GM13977 (cell line): ENCODE data around the gene CCR4.

Experiments
- DNase-seq: peaks from one replicate; pipeline ENCODE4 v3.0.0; 2012; ENCODE audit warnings: low spot score
- CTCF ChIP-seq: IDR thresholded peaks from 2 replicates; pipeline ENCODE4 v1.5.1; 2012; ENCODE audit warnings: mild to moderate bottlenecking, control low read depth; ENCODE audit not compliant: insufficient read depth; ENCODE audit errors: extremely low read depth, missing control alignments
- in situ Hi-C: fragments of 300-500 bp; cut with MboI; formaldehyde crosslinking; loops from one replicate; pipeline ENCODE4 v1.12.0; 2022; ENCODE audit warnings: low sequenced_read_pairs, low pct_unique_long_range_greater_than_20kb, mixed read lengths, inconsistent platforms; ENCODE audit not compliant: unreplicated experiment

Gene CCR4

GRCh38 chr3:32952369-32953077 is 1.1 kb downstream of the CCR4 start:
- TF ChIP-seq CTCF: no peak
- in situ Hi-C loops: loop anchor here (5.0 to 25.0 kb wide), 2 partner anchors 120 to 835 kb away; partner anchors contain the start of gene PDCD6IP
- no peak for DNase-seq

- DNase-seq: no peak
- in situ Hi-C loops: loop anchor here (5.0 to 25.0 kb wide), 2 partner anchors 118 to 833 kb away; partner anchors contain the start of gene PDCD6IP
- no peak for TF ChIP-seq CTCF
These were observed 3.1 kb downstream of the CCR4 start for GRCh38 chr3:32954506-32954905.

- no peak for DNase-seq
- no peak for TF ChIP-seq CTCF
- in situ Hi-C loops: loop anchor here (25.0 kb wide), 1 partner anchor 830 kb away; the partner anchor contains the start of gene PDCD6IP
These were observed 5.5 kb downstream of the CCR4 start for GRCh38 chr3:32956750-32957570.

- in situ Hi-C loops: loop anchor here (25.0 kb wide), 1 partner anchor 829 kb away; the partner anchor contains the start of gene PDCD6IP
- no peak for TF ChIP-seq CTCF
- DNase-seq: no peak
These were observed 7.1 kb downstream of the CCR4 start for GRCh38 chr3:32958509-32958908.

GRCh38 chr3:32959371-32959770 is 7.9 kb downstream of the CCR4 start:
- DNase-seq: no peak
- in situ Hi-C loops: loop anchor here (25.0 kb wide), 1 partner anchor 828 kb away; the partner anchor contains the start of gene PDCD6IP

More at GRCh38 chr3:32959371-32959770, 7.9 kb downstream of the CCR4 start:
- TF ChIP-seq CTCF: no peak
